Astrocyte of the cerebellum (primary cell): ENCODE data around the gene OR10G2.
A peak's percentile ranks its signal among the peaks of the same experiment; 100 is the strongest.

Experiments used
- DNase-seq: peaks from one replicate; pipeline ENCODE4 v3.0.0-alpha.2; 2011; ENCODE audit warnings: low read depth
- H3K4me3 ChIP-seq: 2 replicates; pipeline ENCODE4 v1.5.1; 2011; ENCODE audit warnings: mild to moderate bottlenecking, low read depth, low read length, moderate library complexity
- CTCF ChIP-seq: IDR thresholded peaks from 2 replicates; pipeline ENCODE4 v1.5.1; 2012; ENCODE audit warnings: low read length, low read depth, moderate library complexity, mild to moderate bottlenecking; ENCODE audit errors: missing control alignments
- in situ Hi-C: cut with HindIII; loops from 2 replicates; pipeline ENCODE4 v1.10.0; 2017; ENCODE audit warnings: low sequenced_read_pairs

Gene OR10G2

GRCh38 chr14:21634840-21635239 lies at the start of gene OR10G2:
OR10G2 (minus strand) TSS chr14:21634940; CDS start chr14:21634842, 98 bp downstream.
- TF ChIP-seq CTCF = no peak
- in situ Hi-C loops = no loop called here
- no peak for DNase-seq

GRCh38 chr14:21680072-21680471 lies 45.3 kb upstream of the OR10G2 start:
- DNase-seq = peak; percentile 11
- TF ChIP-seq CTCF = no peak
- in situ Hi-C loops = no loop called here
- H3K4me3 ChIP-seq = no peak overlapping the region

More at GRCh38 chr14:21634840-21635239, at the start of gene OR10G2:
- no peak within 1 kb of the TSS for H3K4me3 ChIP-seq

GRCh38 chr14:21675566-21675965 lies 40.8 kb upstream of the OR10G2 start:
- H3K4me3 ChIP-seq = no peak overlapping the region
- no peak for DNase-seq
- in situ Hi-C loops = no loop called here
- TF ChIP-seq CTCF = no peak

GRCh38 chr14:21673718-21674117 lies 39.0 kb upstream of the OR10G2 start, which contains the start of gene OR4E1:
OR4E1 (minus strand) TSS chr14:21673818; CDS start chr14:21670935, 2,883 bp downstream.
- no peak for DNase-seq
- no peak within 1 kb of the TSS for H3K4me3 ChIP-seq
- in situ Hi-C loops = no loop called here
- TF ChIP-seq CTCF = no peak

- no peak overlapping the region for H3K4me3 ChIP-seq
- no peak for DNase-seq
- no peak for TF ChIP-seq CTCF
- in situ Hi-C loops = no loop called here
Observed at GRCh38 chr14:21672116-21672515, 37.4 kb upstream of the OR10G2 start.

GRCh38 chr14:21671371-21671770 lies 36.6 kb upstream of the OR10G2 start:
- TF ChIP-seq CTCF = no peak
- no peak overlapping the region for H3K4me3 ChIP-seq
- in situ Hi-C loops = no loop called here
- no peak for DNase-seq

GRCh38 chr14:21669284-21669683 lies 34.5 kb upstream of the OR10G2 start:
- in situ Hi-C loops = no loop called here
- H3K4me3 ChIP-seq = no peak overlapping the region
- TF ChIP-seq CTCF = no peak
- no peak for DNase-seq
